ENCODE data around the gene COL19A1. TPM values are rescaled to one million over a fixed set of nuclear protein-coding genes. Genes with fewer than 3 reads are reported as not detected.

COL19A1 gene
- total and polyA plus RNA-seq, 9 donors = 0.20 to 0.23 TPM; not detected in 7

GRCh38 chr6:70086806-70087205 lies 220.4 kb downstream of the COL19A1 start:
- no peak overlapping the region for H3K27ac ChIP-seq
- intact Hi-C loops (cut with DNase I) = no loop called here
- H3K27me3 ChIP-seq = no peaks in the 10 kb centered on the region
- WGBS, 3 donors = 73 to 79% (median 78%) methylated on average over 1 of the region's 1 CpG
- TF ChIP-seq CTCF (IDR thresholded peaks at IDR 0.05) (no peak), POLR2A (IDR thresholded peaks at IDR 0.05) (no peak), EP300 (IDR thresholded peaks at IDR 0.05) (no peak)
- no peaks in the 10 kb centered on the region for H3K9me3 ChIP-seq
- no peaks in the 10 kb centered on the region for H3K4me1 ChIP-seq (ENCODE audit: insufficient read depth)
- no peak overlapping the region for H3K4me3 ChIP-seq
- H3K36me3 ChIP-seq = no peaks in the 10 kb centered on the region
- no peak for DNase-seq

- no peak overlapping the region for H3K27ac ChIP-seq
- DNase-seq = no peak
- H3K36me3 ChIP-seq = no peaks in the 10 kb centered on the region
- no peaks in the 10 kb centered on the region for H3K27me3 ChIP-seq
- intact Hi-C loops (cut with DNase I) = no loop called here
- H3K9me3 ChIP-seq = no peaks in the 10 kb centered on the region
- no peaks in the 10 kb centered on the region for H3K4me1 ChIP-seq (ENCODE audit: insufficient read depth)
- H3K4me3 ChIP-seq = no peak overlapping the region
- 77 to 94% (median 93%) methylated on average over 1 of the region's 1 CpG for WGBS, 3 donors
- TF ChIP-seq CTCF (IDR thresholded peaks at IDR 0.05) (no peak), POLR2A (IDR thresholded peaks at IDR 0.05) (no peak), EP300 (IDR thresholded peaks at IDR 0.05) (no peak)
Measured at GRCh38 chr6:70094156-70094555, 227.8 kb downstream of the COL19A1 start.

- WGBS, 3 donors = 25 to 39% (median 33%) methylated on average over 3 of the region's 3 CpGs
- Histone ChIP-seq H3K9me3 (no peaks in the 10 kb centered on the region), H3K27ac (no peak overlapping the region), H3K4me3 (no peak overlapping the region), H3K27me3 (no peaks in the 10 kb centered on the region), H3K36me3 (no peaks in the 10 kb centered on the region), H3K4me1 (ENCODE audit: insufficient read depth) (no peaks in the 10 kb centered on the region)
- no peak for DNase-seq
- intact Hi-C loops (cut with DNase I) = no loop called here
- TF ChIP-seq EP300 (IDR thresholded peaks at IDR 0.05) = no peak
- TF ChIP-seq CTCF (IDR thresholded peaks at IDR 0.05) = no peak
- no peak for TF ChIP-seq POLR2A (IDR thresholded peaks at IDR 0.05)
Measured at GRCh38 chr6:70099732-70100131, 233.4 kb downstream of the COL19A1 start.

- Histone ChIP-seq H3K9me3 (no peaks in the 10 kb centered on the region), H3K4me3 (no peak overlapping the region), H3K36me3 (no peaks in the 10 kb centered on the region), H3K4me1 (ENCODE audit: insufficient read depth) (no peaks in the 10 kb centered on the region), H3K27ac (no peak overlapping the region), H3K27me3 (no peaks in the 10 kb centered on the region)
- 86 to 96% (median 93%) methylated on average over 1 of the region's 1 CpG for WGBS, 3 donors
- intact Hi-C loops (cut with DNase I) = no loop called here
- TF ChIP-seq POLR2A (IDR thresholded peaks at IDR 0.05) (no peak), EP300 (IDR thresholded peaks at IDR 0.05) (no peak), CTCF (IDR thresholded peaks at IDR 0.05) (no peak)
- no peak for DNase-seq
Measured at GRCh38 chr6:70103798-70104197, 237.4 kb downstream of the COL19A1 start.

All from ovary (tissue), 9 donors.